Stimulated activated CD4-positive, alpha-beta T cell treated with anti-CD3 and anti-CD28 coated beads, TNF-alpha, amount 100 ng/mL, for 4 hours (primary cell): ENCODE measurements around the gene RARS2.
"Not testable (repeated sequence)": the region's sequence is repeated elsewhere in the genome, so short reads cannot be mapped to it uniquely, and the experiment has no call there.

Experiments used
- DNase-seq, 3 experiments: peaks; one replicate each; pipeline ENCODE4 v3.0.0-alpha.2; 2020; ENCODE audit warnings: low read depth in 3 of 3

The RARS2 gene, protein sequence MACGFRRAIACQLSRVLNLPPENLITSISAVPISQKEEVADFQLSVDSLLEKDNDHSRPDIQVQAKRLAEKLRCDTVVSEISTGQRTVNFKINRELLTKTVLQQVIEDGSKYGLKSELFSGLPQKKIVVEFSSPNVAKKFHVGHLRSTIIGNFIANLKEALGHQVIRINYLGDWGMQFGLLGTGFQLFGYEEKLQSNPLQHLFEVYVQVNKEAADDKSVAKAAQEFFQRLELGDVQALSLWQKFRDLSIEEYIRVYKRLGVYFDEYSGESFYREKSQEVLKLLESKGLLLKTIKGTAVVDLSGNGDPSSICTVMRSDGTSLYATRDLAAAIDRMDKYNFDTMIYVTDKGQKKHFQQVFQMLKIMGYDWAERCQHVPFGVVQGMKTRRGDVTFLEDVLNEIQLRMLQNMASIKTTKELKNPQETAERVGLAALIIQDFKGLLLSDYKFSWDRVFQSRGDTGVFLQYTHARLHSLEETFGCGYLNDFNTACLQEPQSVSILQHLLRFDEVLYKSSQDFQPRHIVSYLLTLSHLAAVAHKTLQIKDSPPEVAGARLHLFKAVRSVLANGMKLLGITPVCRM

GRCh38 chr6:87589693-87590416 lies at the start of gene RARS2, which contains the start of gene ORC3:
Gene RARS2 (minus strand): TSS chr6:87589987. CDS start chr6:87589957, 30 bp downstream.
Gene ORC3 (plus strand): TSS chr6:87590135. CDS start chr6:87590169, 34 bp downstream.
- peak; percentile 85 to 90 (median 85) for DNase-seq

GRCh38 chr6:87639373-87639772 lies 49.6 kb upstream of the RARS2 start:
- no peak for DNase-seq

DNA sequence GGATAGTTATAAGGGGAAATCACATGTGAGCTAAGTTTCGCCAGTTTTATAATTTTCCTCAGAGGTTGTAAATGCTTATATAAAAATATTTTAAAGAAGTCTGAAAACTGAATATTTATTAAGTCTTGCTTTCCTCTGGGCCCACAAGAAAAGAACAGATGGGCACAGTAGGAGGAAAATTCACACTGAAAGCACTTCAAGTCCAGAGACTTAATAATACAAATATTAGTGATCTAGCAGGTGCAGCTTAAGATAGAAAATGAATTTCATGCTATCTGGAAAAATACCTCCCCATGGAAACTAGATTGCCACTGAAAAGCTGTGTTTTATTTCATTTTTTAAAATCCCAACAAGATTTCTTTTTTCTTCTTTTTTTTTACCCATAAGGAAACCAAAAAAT lies 47.3 kb upstream of the RARS2 start:
- DNase-seq = no peak

DNA sequence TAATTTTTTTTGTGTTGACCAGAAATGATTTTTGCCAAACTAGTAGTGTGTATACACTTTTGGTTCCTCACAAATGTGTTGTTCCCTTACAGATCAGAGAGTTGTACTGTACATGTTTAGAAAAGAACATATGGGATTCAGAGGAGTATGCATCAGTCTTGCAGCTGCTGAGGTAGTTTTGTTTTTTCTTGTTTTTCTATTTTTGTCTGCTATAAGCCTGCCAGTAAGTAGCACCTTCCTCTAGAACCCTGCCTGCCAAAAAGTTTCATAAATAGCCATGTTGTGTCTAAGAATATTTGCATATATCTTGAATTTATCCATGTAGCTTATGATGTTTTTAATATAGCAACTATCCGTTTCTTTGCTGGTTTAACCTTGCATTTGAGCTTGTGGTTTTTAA lies 46.5 kb upstream of the RARS2 start:
- DNase-seq = no peak

DNA sequence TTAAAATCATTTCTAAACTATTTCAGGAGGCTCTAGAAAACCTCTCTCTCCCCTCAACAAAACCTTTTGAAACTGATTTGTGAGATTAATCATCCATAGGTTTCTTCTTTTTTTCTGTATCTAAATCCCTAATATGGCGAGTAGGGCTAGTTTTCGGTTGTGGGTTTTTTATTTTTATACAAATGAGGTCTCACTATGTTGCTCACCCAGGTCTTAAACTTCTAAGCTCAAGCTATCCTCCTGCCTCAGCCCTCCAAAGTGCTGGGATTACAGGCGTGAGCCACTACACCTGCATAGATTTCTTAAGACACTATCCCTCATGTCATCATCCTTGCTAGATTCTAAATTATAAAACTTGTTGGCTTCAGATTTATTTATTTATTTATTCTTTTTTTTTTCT lies 44.1 kb upstream of the RARS2 start:
- DNase-seq = no peak

DNA sequence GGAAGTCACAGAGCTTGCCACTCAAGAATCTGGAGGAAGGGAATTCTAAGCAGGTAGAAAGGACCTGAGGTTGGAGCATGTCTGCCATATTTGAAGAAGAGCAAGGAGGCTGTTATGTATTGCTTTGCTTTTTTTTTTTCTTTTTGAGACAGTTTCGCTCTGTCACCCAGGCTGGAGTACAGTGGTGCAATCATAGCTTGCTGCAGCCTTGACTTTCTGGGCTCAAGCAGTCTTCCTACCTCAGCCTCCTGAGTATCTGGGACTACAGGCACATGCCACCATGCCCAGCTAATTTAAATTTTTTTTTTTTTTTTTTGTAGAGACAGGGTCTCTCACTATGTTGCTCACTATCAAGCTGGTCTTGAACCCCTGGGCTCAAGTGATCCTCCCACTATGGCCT lies 41.0 kb upstream of the RARS2 start:
- no peak for DNase-seq

DNA sequence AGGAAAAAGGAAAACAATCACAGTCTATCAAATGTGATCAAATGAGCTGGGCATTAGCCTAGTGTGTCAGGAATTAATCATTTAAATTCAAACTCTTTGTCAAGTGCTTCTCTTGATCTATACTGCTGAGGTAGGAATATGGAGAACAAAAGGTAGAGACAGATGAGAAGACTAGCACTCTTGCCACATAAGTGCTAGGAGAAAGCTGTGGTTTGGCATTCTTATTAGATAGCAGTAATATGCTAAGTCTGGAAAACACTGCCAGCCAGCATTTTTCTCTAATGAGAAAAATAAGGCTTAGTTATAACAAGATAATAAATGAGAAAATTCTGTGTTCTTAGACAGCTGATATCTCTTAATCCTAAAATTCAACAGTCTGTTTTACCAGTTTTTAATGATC lies 39.1 kb upstream of the RARS2 start:
- no peak for DNase-seq

DNA sequence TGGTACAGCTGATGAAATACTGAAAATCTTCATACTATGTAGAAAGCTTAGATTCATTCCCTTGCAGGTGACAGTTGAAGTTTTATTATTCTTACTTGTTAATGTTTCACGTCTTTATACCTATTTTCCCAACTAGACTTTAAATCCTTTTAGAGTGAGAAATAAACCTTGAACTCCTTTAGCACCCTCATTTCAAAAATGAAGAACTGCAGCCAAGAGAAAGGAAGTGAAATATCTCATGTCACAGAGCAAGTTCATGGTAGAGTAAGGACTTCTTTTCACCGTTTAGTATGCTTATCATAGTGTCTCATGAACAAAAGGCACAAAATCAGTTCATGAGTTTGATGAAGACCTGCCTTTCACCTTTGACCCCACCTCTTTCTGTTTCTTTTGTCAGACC lies 38.6 kb upstream of the RARS2 start:
- no peak for DNase-seq

DNA sequence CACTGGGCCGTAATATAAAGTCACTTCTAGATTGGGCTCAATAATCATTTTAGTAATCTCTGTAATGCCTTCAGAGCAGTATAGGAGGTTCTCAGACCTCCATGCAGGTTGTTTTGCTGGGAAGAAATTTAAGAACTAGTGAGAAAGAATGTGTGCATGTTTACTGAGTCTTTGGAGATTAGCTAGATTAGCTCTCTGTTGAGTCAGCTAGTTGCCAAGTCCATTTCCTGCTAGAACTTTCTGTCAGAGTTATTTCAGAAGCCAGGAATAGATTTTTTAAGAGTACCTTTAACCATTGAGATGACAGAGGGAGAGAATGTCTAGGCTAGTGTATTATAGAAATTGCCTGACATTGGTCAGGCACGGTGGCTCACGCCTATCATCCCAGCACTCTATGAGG lies 33.5 kb upstream of the RARS2 start:
- no peak for DNase-seq

DNA sequence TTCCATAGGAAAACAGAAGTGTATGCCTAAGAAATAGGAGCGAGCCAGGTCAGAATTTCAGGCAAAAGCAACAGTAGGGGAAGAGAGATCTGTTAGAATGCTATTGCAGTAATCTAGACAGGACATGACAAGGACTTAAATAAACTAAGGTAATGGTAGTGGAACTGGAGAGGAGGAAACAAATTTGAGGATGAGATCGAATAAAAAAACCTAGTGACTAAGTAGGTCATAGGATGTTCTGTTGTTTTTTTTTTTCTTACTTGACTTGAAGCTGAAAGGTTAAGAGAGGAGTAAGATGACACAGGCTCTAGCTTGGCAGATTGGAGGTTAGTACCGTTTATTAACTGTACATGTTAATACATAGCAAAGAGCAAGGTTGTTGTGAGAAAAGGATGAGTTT lies 28.7 kb upstream of the RARS2 start:
- DNase-seq = no peak

- no peak for DNase-seq
Measured at GRCh38 chr6:87617405-87617804, 27.6 kb upstream of the RARS2 start.

DNA sequence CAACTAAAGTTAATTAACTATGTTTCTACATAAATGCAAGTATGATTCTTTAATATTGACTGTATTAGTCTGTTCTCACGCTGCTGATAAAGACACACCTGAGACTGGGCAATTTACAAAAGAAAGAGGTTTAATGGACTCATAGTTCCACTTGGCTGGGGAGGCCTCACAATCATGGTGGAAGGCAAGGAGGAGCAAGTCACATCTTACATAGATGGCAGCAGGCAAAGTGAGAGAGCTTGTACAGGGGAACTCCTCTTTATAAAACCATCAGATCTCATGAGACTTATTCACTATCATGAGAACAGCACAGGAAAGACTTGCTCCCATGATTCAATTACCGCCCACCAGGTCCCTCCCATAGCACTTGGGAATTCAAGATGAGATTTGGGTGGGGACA lies 23.2 kb upstream of the RARS2 start:
- DNase-seq = not testable (repeated sequence)

DNA sequence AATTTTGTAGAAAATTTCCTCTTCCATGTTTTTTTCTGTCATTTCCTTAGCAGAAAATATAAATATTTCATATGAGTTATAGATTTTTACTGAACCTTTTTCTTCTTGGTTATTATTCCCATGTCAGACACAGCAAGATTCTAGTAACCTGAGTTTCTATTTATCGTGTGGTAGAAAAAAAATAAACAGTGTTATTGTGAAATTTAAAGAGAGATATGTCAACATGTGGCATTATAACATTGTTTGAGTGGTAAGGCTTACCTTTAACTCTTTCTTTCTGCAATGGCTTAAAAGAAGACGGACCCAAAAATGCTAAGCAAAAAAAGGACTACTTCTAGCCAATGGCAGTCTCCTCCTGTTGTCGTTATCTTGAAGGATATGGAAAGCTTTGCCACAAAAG lies 19.0 kb upstream of the RARS2 start:
- DNase-seq = no peak

GRCh38 chr6:87606199-87606598 lies 16.4 kb upstream of the RARS2 start:
- DNase-seq = no peak

DNA sequence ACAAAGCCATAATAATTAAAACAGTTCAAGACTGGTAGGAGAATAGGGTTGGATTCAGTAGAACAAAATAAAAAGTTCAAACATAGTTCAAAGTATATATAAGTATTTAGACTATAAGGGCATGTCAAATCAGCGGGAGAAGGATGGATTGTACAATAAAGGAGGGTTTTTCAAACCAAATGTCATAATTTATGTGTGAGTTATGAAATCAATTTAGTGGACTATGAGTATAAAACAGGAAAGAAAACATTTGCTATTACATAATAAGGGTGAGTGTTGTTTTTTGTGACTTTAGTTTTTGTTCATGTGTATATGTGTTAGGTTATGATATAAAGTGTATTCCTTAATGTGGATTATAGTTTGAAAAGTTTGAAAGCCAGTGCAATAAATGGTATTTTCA lies 10.8 kb upstream of the RARS2 start:
- DNase-seq = no peak

- no peak for DNase-seq
Measured at GRCh38 chr6:87590990-87591389, 1.2 kb upstream of the RARS2 start.

DNA sequence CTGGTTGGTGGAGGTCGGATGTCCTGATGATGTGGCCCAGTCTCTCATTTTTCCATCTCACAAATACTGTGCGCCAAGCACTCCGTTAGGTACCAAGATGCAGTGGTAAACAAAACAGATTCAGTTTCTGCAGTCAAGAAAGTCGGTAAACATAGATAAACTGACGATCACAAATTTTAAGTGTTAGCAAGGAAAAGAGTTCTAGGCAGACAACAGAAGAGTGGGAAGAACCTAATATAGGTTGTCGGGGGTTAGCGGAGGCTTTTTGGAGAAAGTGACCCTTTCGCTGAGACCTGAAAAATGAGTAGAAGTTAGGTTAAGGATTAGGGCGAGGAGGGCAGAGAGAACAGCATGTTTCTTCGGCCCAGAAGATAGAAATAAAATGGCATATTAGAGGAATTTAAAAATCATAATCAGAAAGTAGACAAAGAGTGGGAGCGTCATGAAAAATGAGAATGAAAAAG lies 662 bp upstream of the RARS2 start:
- DNase-seq = no peak

- no peak for DNase-seq
Measured at GRCh38 chr6:87588756-87589407, 905 bp downstream of the RARS2 start.

DNA sequence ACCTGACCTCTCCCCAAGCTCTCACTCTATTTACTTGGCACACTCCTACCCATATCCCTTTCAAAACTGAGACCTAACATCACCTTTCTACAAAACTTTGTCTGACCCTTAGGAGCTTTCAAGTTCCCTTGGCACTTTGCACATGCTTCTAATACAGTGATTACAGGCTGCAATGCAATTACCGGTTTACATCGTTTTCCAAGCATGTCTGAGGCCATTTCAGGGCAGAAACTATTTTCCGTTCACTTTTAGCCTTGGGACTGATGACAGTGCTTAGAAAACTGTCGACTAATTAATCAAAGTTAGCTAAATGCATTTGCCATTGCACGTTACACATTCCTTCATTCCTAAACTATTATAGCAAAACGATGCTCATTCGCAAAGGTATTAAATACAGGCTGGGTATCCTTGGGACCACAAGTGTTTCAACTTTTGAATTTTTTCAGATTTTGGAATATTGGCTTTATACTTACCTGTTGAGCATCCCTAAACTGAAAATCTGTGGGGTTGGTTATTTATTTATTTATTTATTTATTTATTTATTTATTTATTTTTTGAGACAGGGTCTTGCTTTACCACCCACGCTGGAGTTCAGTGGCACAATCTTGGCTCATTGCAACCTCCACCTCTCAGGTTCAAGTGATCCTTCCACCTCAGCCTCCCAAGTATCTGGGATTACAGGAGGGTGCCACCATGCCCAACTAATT lies 3.3 kb downstream of the RARS2 start:
- no peak for DNase-seq

DNA sequence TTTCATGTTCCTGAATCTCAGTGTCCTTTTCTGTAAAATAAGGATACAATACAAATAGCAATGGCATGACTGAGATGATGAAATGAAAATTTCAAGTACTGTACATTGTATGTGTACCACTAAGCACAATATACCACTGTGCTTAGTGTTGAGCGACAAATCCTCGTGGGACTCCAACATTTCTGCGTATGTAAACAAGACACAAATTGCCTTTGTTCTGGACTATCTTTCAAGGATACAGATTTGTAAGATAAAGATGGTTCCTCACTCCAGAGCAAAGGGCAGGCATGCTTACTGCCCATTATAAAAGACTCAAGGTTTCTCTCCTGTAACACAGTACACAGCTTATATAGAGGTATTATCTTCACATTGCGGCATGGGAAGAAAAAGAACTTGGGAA lies 6.0 kb downstream of the RARS2 start:
- DNase-seq = no peak

DNA sequence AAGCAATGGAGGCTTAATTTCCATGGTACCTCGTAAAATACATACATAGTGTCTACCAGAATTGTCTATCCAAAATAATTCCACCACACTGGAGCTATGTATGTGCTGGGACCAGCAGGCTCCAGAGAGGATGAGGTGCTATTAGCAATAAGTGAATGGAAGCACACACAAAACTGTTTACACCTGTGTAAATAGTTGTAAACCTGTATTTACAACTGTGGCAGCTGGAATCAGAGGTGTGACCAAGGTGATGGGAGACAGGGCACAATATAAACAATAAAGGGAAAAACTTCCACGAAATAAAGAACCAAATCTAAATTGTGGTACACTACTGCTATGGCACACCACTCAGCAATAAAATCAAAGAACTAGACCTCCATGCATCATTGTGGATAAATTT lies 14.4 kb downstream of the RARS2 start:
- DNase-seq = no peak
